ENCODE data around the gene LEMD1. TPM values are rescaled to one million over a fixed set of nuclear protein-coding genes. Genes with fewer than 3 reads are reported as not detected.
"Not testable (repeated sequence)": the region's sequence is repeated elsewhere in the genome, so short reads cannot be mapped to it uniquely, and the experiment has no call there.

LEMD1 gene
- total RNA-seq, 2 experiments from 2014 or later: not detected

- DNase-seq: no peak
- ATAC-seq (ENCODE audit: poor library complexity): no peak
- peaks cover 10% of the 10 kb centered on the region for H3K4me1 Mint-ChIP-seq (ENCODE audit: low read depth)
- no peaks in the 10 kb centered on the region for H3K9me3 Mint-ChIP-seq
- peaks cover 28% of the 10 kb centered on the region for H3K27me3 Mint-ChIP-seq
- Histone ChIP-seq H3K36me3 (ENCODE audit: insufficient read depth, low read length) (no peaks in the 10 kb centered on the region), H3K4me1 (ENCODE audit: insufficient read depth, low read length) (peaks cover 16% of the 10 kb centered on the region), H3K9me3 (ENCODE audit: control insufficient read depth in 1 of 2, insufficient read depth in 1 of 2, low read length in 2 of 2) (no peaks in the 10 kb centered on the region), H3K4me3 (ENCODE audit: low read length) (no peak overlapping the region), H3K27ac (ENCODE audit: low read depth in 1 of 2, low read length in 2 of 2) (no peak overlapping the region), H3K27me3 (ENCODE audit: control insufficient read depth in 1 of 2, insufficient read depth in 2 of 2, low read length in 2 of 2) (peaks cover 0 to 13% of the 10 kb centered on the region in 2 experiments)
- no peak for TF ChIP-seq CTCF (IDR thresholded peaks at IDR 0.05)
- H3K4me3 Mint-ChIP-seq: no peak overlapping the region
- ChIA-PET POLR2A (no interaction called here), CTCF (interaction anchor here (0.9 kb wide), 1 partner anchor 51 kb away, joined by 4 read pairs; no protein-coding TSS in a partner anchor)
- intact Hi-C loops (cut with DNase I, micrococcal nuclease): loop anchor here in 1 of 2 experiments (5.0 kb wide), 1 partner anchor 77 kb away; the partner anchor contains the start of gene KLHDC8A
- H3K36me3 Mint-ChIP-seq (ENCODE audit: low read depth): no peaks in the 10 kb centered on the region
- H3K27ac Mint-ChIP-seq: no peak overlapping the region
These were observed 12.9 kb upstream of the LEMD1 start for GRCh38 chr1:205434738-205435137.

DNA sequence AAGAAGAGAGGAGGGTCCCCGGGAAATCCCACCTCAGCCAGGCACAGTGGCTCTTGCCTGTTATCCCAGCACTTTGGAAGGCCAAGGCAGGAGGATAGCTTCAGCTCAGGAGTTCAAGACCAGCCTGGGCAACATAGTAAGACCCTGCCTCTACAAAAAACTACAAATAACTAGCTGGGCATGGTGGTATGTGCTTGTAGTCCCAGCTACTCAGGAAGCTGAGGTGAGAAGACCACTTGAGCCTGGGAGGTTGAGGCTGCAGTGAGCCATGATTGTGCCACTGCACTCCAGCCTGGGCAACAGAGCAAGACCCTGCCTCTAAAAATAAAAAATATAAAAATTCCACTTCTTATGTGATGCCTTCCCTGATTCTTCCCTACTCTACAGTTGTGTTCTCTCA is 10.8 kb upstream of the LEMD1 start:
- H3K9me3 ChIP-seq (ENCODE audit: control insufficient read depth in 1 of 2, insufficient read depth in 1 of 2, low read length in 2 of 2); H3K9me3 Mint-ChIP-seq; H3K27ac ChIP-seq (ENCODE audit: low read depth in 1 of 2, low read length in 2 of 2); H3K27ac Mint-ChIP-seq; H3K4me3 Mint-ChIP-seq; ATAC-seq (ENCODE audit: poor library complexity); POLR2A ChIA-PET; DNase-seq; H3K36me3 ChIP-seq (ENCODE audit: insufficient read depth, low read length); H3K36me3 Mint-ChIP-seq (ENCODE audit: low read depth); H3K4me1 Mint-ChIP-seq (ENCODE audit: low read depth); H3K4me3 ChIP-seq (ENCODE audit: low read length): not testable (repeated sequence)
- H3K4me1 ChIP-seq (ENCODE audit: insufficient read depth, low read length): peaks cover 11% of the 10 kb centered on the region
- H3K27me3 Mint-ChIP-seq: peaks cover 28% of the 10 kb centered on the region
- H3K27me3 ChIP-seq (ENCODE audit: control insufficient read depth in 1 of 2, insufficient read depth in 2 of 2, low read length in 2 of 2): peaks cover 0 to 13% of the 10 kb centered on the region in 2 experiments
- CTCF ChIA-PET: interaction anchor here (1.4 kb wide), 1 partner anchor 53 kb away, joined by 4 read pairs; no protein-coding TSS in a partner anchor
- intact Hi-C loops (cut with DNase I, micrococcal nuclease): loop anchor here in 1 of 2 experiments (5.0 kb wide), 1 partner anchor 75 kb away; the partner anchor contains the start of gene KLHDC8A

GRCh38 chr1:205432116-205432515 is 10.3 kb upstream of the LEMD1 start:
- Mint-ChIP-seq H3K27ac (no peak overlapping the region), H3K4me1 (ENCODE audit: low read depth) (peaks cover 7% of the 10 kb centered on the region), H3K4me3 (no peak overlapping the region), H3K9me3 (no peaks in the 10 kb centered on the region), H3K36me3 (ENCODE audit: low read depth) (no peaks in the 10 kb centered on the region), H3K27me3 (peaks cover 28% of the 10 kb centered on the region)
- intact Hi-C loops (cut with DNase I, micrococcal nuclease): loop anchor here in 1 of 2 experiments (5.0 kb wide), 1 partner anchor 75 kb away; the partner anchor contains the start of gene KLHDC8A
- Histone ChIP-seq H3K4me3 (ENCODE audit: low read length) (no peak overlapping the region), H3K9me3 (ENCODE audit: control insufficient read depth in 1 of 2, insufficient read depth in 1 of 2, low read length in 2 of 2) (no peaks in the 10 kb centered on the region), H3K27me3 (ENCODE audit: control insufficient read depth in 1 of 2, insufficient read depth in 2 of 2, low read length in 2 of 2) (peaks cover 0 to 13% of the 10 kb centered on the region in 2 experiments), H3K27ac (ENCODE audit: low read depth in 1 of 2, low read length in 2 of 2) (no peak overlapping the region), H3K4me1 (ENCODE audit: insufficient read depth, low read length) (peaks cover 11% of the 10 kb centered on the region), H3K36me3 (ENCODE audit: insufficient read depth, low read length) (no peaks in the 10 kb centered on the region)
- ATAC-seq (ENCODE audit: poor library complexity) (no peak), DNase-seq (no peak)
- no peak for TF ChIP-seq CTCF (IDR thresholded peaks at IDR 0.05)
- ChIA-PET CTCF (interaction anchor here (1.7 kb wide), 1 partner anchor 35 kb away, joined by 7 read pairs; no protein-coding TSS in a partner anchor), POLR2A (no interaction called here)

Data from CD4-positive, alpha-beta T cell (primary cell).